HL-60/S4 treated with phorbol 12-myristate 13-acetate at 8.2 ng/mL for 4 days and 3 days (cell line): ENCODE data around the gene PRSS35.
"Not testable (repeated sequence)": the region's sequence is repeated elsewhere in the genome, so short reads cannot be mapped to it uniquely, and the experiment has no call there.

Experiments
- in situ Hi-C: fragments of 300-500 bp; cut with MboI; formaldehyde crosslinking; loops from 2 replicates; pipeline ENCODE4 v1.15.0; 2022; ENCODE audit warnings: low sequenced_read_pairs

The PRSS35 gene

GRCh38 chr6:83511901-83512681 is at the start of gene PRSS35:
TSS of gene PRSS35 (plus strand) at chr6:83512534. CDS start at chr6:83523442, 10,908 bp downstream.
- in situ Hi-C loops = loop anchor here (10.0 to 25.0 kb wide), 3 partner anchors 97 to 1250 kb away; no protein-coding TSS in a partner anchor

- in situ Hi-C loops = no loop called here
These were observed 48.4 kb upstream of the PRSS35 start for GRCh38 chr6:83463886-83464285.

- in situ Hi-C loops = no loop called here
These were observed 47.8 kb upstream of the PRSS35 start for GRCh38 chr6:83464381-83465140.

- in situ Hi-C loops = no loop called here
These were observed 46.0 kb upstream of the PRSS35 start for GRCh38 chr6:83466328-83466727.

GRCh38 chr6:83467620-83468036 is 44.7 kb upstream of the PRSS35 start:
- in situ Hi-C loops = no loop called here

GRCh38 chr6:83470001-83470400 is 42.3 kb upstream of the PRSS35 start:
- in situ Hi-C loops = no loop called here

GRCh38 chr6:83470587-83470986 is 41.7 kb upstream of the PRSS35 start:
- in situ Hi-C loops = no loop called here

- in situ Hi-C loops = no loop called here
These were observed 39.6 kb upstream of the PRSS35 start for GRCh38 chr6:83472767-83473166.

- in situ Hi-C loops = no loop called here
These were observed 38.0 kb upstream of the PRSS35 start for GRCh38 chr6:83474309-83474708.

- in situ Hi-C loops = no loop called here
These were observed 35.4 kb upstream of the PRSS35 start for GRCh38 chr6:83476971-83477370.

- in situ Hi-C loops = no loop called here
These were observed 32.9 kb upstream of the PRSS35 start for GRCh38 chr6:83479389-83479788.

- in situ Hi-C loops = no loop called here
These were observed 31.9 kb upstream of the PRSS35 start for GRCh38 chr6:83480470-83480869.

GRCh38 chr6:83481938-83482337 is 30.4 kb upstream of the PRSS35 start:
- in situ Hi-C loops = not testable (repeated sequence)

- in situ Hi-C loops = no loop called here
These were observed 23.9 kb upstream of the PRSS35 start for GRCh38 chr6:83488448-83488847.

GRCh38 chr6:83488861-83489260 is 23.5 kb upstream of the PRSS35 start:
- in situ Hi-C loops = no loop called here

- in situ Hi-C loops = no loop called here
These were observed 22.0 kb upstream of the PRSS35 start for GRCh38 chr6:83490217-83490807.

GRCh38 chr6:83505356-83505755 is 7.0 kb upstream of the PRSS35 start:
- in situ Hi-C loops = loop anchor here (25.0 kb wide), 2 partner anchors 293 to 1243 kb away; no protein-coding TSS in a partner anchor

- in situ Hi-C loops = loop anchor here (25.0 kb wide), 2 partner anchors 297 to 1247 kb away; no protein-coding TSS in a partner anchor
These were observed 2.9 kb upstream of the PRSS35 start for GRCh38 chr6:83509441-83509840.

- in situ Hi-C loops = loop anchor here (10.0 to 25.0 kb wide), 3 partner anchors 96 to 1248 kb away; no protein-coding TSS in a partner anchor
These were observed 1.5 kb upstream of the PRSS35 start for GRCh38 chr6:83510791-83511190.

GRCh38 chr6:83511266-83511665 is 1.1 kb upstream of the PRSS35 start:
- in situ Hi-C loops = loop anchor here (10.0 to 25.0 kb wide), 3 partner anchors 96 to 1249 kb away; no protein-coding TSS in a partner anchor

- in situ Hi-C loops = loop anchor here (10.0 to 25.0 kb wide), 3 partner anchors 100 to 1252 kb away; no protein-coding TSS in a partner anchor
These were observed 2.1 kb downstream of the PRSS35 start for GRCh38 chr6:83514466-83514865.
